Measurements from ENCODE around the gene RAD51D.

GRCh38 chr17:35052780-35053179, 66.9 kb downstream of the RAD51D start:
- no peak for TF ChIP-seq CTCF (IDR thresholded peaks at IDR 0.05; ENCODE audit: insufficient read depth, low read length)
- TF ChIP-seq, protein P1, sequence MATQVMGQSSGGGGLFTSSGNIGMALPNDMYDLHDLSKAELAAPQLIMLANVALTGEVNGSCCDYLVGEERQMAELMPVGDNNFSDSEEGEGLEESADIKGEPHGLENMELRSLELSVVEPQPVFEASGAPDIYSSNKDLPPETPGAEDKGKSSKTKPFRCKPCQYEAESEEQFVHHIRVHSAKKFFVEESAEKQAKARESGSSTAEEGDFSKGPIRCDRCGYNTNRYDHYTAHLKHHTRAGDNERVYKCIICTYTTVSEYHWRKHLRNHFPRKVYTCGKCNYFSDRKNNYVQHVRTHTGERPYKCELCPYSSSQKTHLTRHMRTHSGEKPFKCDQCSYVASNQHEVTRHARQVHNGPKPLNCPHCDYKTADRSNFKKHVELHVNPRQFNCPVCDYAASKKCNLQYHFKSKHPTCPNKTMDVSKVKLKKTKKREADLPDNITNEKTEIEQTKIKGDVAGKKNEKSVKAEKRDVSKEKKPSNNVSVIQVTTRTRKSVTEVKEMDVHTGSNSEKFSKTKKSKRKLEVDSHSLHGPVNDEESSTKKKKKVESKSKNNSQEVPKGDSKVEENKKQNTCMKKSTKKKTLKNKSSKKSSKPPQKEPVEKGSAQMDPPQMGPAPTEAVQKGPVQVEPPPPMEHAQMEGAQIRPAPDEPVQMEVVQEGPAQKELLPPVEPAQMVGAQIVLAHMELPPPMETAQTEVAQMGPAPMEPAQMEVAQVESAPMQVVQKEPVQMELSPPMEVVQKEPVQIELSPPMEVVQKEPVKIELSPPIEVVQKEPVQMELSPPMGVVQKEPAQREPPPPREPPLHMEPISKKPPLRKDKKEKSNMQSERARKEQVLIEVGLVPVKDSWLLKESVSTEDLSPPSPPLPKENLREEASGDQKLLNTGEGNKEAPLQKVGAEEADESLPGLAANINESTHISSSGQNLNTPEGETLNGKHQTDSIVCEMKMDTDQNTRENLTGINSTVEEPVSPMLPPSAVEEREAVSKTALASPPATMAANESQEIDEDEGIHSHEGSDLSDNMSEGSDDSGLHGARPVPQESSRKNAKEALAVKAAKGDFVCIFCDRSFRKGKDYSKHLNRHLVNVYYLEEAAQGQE (IDR thresholded peaks at IDR 0.05; ENCODE audit: insufficient replicate concordance, low read depth), result no peak
- no peak for TF ChIP-seq POLR2AphosphoS5 (IDR thresholded peaks at IDR 0.05; ENCODE audit: low read depth)
- TF ChIP-seq SPI1 (IDR thresholded peaks at IDR 0.05; ENCODE audit: borderline replicate concordance, low read depth), result no peak
